ENCODE measurements around the gene MRPS18A.
"Not testable (repeated sequence)": the region's sequence is repeated elsewhere in the genome, so short reads cannot be mapped to it uniquely, and the experiment has no call there.

Gene MRPS18A

DNA sequence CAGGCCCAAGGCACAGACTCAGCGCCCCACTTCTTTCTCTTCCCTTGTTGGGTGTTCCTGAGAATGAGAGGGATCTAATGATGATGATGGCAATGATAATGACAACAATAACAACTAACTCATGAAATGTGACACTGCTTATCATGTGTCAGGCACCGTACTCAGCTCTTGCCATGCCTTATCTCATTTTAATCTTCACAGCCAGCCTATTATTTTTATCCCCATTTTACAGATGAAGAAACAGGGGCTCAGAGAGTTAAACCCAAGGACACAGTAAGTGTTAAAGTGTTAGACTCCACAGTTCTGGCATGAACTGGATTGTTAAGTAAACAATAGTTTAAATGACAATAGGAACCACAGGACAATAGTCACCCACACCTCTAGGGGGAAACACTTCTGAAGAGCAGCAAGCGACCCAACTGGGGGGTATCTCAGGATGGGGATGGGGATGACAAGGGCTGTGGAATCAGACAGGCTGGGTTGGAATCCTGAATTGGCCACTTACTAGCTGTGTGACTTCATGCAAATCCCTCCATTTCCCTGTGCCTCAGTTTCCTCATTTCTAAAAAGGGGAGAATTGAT lies 30.3 kb downstream of the MRPS18A start:
- no peak for DNase-seq (ENCODE audit: low spot score)
- TF ChIP-seq, protein P1, sequence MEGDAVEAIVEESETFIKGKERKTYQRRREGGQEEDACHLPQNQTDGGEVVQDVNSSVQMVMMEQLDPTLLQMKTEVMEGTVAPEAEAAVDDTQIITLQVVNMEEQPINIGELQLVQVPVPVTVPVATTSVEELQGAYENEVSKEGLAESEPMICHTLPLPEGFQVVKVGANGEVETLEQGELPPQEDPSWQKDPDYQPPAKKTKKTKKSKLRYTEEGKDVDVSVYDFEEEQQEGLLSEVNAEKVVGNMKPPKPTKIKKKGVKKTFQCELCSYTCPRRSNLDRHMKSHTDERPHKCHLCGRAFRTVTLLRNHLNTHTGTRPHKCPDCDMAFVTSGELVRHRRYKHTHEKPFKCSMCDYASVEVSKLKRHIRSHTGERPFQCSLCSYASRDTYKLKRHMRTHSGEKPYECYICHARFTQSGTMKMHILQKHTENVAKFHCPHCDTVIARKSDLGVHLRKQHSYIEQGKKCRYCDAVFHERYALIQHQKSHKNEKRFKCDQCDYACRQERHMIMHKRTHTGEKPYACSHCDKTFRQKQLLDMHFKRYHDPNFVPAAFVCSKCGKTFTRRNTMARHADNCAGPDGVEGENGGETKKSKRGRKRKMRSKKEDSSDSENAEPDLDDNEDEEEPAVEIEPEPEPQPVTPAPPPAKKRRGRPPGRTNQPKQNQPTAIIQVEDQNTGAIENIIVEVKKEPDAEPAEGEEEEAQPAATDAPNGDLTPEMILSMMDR (IDR thresholded peaks at IDR 0.05; ENCODE audit: extremely low read depth, insufficient read depth, missing control alignments), result no peak
- in situ Hi-C loops (cut with MboI; ENCODE audit: low pct_unique_long_range_greater_than_20kb, low sequenced_read_pairs, unreplicated experiment), result no loop called here

DNA sequence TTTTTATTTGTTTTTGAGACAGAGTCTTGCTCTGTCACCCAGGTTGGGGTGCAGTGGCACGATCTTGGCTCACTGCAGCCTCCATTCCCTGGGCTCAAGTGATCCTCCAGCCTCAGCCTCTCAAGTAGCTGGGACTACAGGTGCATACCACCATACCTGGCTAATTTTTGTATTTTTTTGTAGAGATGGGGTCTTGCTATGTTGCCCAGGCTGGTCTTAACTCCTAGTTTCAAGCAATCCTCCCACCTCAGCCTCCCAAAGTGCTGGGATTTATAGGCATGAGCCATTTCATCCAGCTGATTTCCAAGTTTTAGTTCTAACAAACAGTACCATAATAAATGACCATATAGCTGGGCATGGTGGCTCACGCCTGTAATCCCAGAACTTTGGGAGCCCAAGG lies 34.8 kb downstream of the MRPS18A start:
- DNase-seq (ENCODE audit: low spot score); in situ Hi-C loops (cut with MboI; ENCODE audit: low pct_unique_long_range_greater_than_20kb, low sequenced_read_pairs, unreplicated experiment): not testable (repeated sequence)

DNA sequence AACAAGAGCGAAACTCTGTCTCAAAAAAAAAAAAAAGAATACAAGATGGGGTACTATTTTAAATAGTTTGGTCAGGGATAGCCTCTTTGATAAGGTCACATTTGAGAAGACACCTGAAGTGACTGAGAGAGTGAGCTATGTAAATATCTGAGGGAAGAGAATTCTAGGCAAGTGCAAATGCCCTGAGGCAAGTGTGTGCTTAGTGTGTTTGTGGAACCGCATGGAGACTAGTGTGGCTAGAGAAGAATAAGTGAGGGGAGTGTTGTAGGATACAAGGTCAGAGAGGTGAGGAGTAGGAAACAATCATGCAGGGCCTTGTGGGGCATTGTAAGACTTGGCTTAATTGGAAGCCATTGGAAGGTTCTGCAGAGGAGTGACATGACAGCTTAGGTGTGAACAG lies 39.3 kb downstream of the MRPS18A start:
- TF ChIP-seq, protein P1 (IDR thresholded peaks at IDR 0.05; ENCODE audit: extremely low read depth, insufficient read depth, missing control alignments), result no peak
- in situ Hi-C loops (cut with MboI; ENCODE audit: low pct_unique_long_range_greater_than_20kb, low sequenced_read_pairs, unreplicated experiment), result no loop called here
- no peak for DNase-seq (ENCODE audit: low spot score)

DNA sequence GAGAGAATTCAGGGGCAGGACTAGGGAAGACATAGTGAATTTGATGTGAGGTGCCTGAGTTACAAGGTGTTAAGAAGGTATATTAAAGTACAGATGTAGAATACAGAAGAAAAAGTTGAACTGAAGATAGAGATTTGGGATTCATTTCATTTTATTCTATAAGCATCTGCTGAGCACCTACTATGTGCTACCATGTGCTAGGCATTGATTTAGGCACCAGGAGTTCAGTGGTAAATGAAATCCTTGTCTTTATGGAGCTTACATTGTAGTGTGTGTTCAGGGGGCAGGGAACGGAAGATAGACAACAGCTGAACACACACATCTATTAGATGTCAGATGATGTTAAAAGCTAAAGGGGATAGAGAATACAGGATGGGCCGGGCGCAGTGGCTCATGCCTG lies 40.0 kb downstream of the MRPS18A start:
- TF ChIP-seq, protein P1 (IDR thresholded peaks at IDR 0.05; ENCODE audit: extremely low read depth, insufficient read depth, missing control alignments), result no peak
- in situ Hi-C loops (cut with MboI; ENCODE audit: low pct_unique_long_range_greater_than_20kb, low sequenced_read_pairs, unreplicated experiment), result no loop called here
- no peak for DNase-seq (ENCODE audit: low spot score)

DNA sequence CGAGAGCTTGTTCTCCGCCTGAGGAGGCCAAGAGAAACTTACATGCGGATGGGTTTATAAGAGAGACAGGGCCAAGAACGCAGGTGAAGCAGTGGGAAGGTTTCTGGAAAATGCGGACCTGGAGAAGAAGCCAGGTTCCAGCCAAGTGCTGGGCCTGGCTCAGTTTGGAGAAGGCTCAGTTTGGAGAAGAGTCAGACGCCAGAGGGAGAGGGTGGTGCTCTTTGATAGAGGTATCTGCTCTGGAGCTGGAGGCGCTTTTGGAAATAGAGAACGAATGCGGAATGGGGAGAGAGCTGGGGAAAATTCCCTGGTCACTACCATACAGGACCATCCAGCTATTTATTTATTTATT lies 42.0 kb downstream of the MRPS18A start:
- in situ Hi-C loops (cut with MboI; ENCODE audit: low pct_unique_long_range_greater_than_20kb, low sequenced_read_pairs, unreplicated experiment), result no loop called here
- DNase-seq (ENCODE audit: low spot score), result no peak
- TF ChIP-seq, protein P1 (IDR thresholded peaks at IDR 0.05; ENCODE audit: extremely low read depth, insufficient read depth, missing control alignments), result no peak

DNA sequence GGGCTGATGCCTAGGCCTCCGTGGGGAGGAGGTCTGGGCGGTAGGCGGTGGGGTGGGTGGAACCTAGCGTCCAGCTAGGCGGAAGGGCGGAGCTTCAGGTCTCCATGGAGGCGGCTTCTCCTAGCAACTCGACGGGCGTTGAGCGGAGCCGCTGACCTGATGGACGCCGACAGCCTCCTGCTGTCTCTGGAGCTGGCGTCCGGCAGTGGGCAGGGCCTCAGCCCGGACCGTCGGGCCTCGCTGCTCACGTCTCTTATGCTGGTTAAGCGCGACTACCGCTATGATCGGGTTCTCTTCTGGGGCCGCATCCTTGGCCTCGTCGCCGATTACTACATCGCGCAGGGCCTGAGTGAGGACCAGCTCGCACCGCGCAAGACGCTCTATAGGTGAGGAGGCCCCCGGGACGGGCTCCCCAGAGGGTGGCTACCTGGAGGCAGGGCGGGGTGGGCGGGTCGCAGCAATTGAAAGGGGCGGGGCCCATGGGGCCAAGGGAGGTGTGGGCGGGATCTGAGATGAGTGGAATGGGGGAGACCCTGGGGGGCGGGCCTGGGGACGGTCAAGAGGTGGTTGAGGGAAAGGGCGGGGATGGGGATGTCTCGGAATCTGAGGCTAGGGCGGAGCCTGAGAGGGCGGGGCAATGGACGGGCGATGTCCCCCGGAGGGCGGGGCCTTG lies 42.5 kb downstream of the MRPS18A start, which contains the start of gene RSPH9:
TSS of gene RSPH9 (plus strand) at position 97 of the 673 bp plus-strand sequence. CDS start at position 160, 63 bp downstream.
- TF ChIP-seq, protein P1 (IDR thresholded peaks at IDR 0.05; ENCODE audit: extremely low read depth, insufficient read depth, missing control alignments), result no peak
- in situ Hi-C loops (cut with MboI; ENCODE audit: low pct_unique_long_range_greater_than_20kb, low sequenced_read_pairs, unreplicated experiment), result no loop called here
- peak; percentile 72 for DNase-seq (ENCODE audit: low spot score)

DNA sequence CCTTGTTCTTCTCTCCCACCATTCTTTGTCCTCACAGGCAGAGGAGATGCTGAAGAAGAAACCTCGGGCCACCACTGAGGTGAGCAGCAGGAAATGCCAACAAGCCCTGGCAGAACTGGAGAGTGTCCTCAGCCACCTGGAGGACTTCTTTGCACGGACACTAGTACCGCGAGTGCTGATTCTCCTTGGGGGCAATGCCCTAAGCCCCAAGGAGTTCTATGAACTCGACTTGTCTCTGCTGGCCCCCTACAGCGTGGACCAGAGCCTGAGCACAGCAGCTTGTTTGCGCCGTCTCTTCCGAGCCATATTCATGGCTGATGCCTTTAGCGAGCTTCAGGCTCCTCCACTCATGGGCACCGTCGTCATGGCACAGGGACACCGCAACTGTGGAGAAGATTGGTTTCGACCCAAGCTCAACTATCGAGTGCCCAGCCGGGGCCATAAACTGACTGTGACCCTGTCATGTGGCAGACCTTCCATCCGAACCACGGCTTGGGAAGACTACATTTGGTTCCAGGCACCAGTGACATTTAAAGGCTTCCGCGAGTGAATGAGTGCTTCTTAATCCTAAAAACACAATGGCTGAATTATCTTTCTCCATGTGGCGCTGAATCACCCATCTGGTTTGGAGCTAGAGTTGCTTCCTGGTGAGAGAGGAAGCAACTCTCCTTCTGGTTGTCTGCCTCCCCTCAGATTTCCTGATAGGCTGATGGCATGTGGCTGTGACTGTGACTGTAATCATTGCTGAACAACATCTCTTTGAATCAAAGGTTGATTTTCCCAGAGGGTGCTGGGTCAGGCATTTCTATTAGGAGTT lies 47.4 kb downstream of the MRPS18A start:
- TF ChIP-seq, protein P1 (IDR thresholded peaks at IDR 0.05; ENCODE audit: extremely low read depth, insufficient read depth, missing control alignments), result no peak
- in situ Hi-C loops (cut with MboI; ENCODE audit: low pct_unique_long_range_greater_than_20kb, low sequenced_read_pairs, unreplicated experiment), result no loop called here
- DNase-seq (ENCODE audit: low spot score), result no peak
